Measurements from ENCODE around the gene RGMA.

Gene RGMA

DNA sequence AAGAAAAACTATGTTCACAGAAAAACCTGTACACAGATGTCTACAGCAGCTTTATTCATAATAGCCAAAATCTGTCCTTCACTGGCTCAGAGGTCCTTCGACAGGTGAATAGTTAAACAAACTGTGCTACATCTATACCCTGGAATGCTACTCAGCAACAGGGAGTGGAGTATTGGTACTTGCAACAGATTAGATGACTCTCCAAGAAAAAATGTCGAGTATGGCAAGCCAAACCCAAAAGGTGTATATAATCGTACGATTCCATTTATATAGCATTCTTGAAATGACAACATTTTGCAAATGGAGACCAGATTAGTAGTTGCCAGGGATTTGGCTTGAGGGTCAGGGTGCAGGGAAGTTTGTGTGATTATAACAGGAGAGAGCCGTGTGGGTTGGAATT lies 22.4 kb upstream of the RGMA start:
- no peak overlapping the region for H3K27ac ChIP-seq
- no peak overlapping the region for H2AFZ ChIP-seq
- TF ChIP-seq, protein P1, sequence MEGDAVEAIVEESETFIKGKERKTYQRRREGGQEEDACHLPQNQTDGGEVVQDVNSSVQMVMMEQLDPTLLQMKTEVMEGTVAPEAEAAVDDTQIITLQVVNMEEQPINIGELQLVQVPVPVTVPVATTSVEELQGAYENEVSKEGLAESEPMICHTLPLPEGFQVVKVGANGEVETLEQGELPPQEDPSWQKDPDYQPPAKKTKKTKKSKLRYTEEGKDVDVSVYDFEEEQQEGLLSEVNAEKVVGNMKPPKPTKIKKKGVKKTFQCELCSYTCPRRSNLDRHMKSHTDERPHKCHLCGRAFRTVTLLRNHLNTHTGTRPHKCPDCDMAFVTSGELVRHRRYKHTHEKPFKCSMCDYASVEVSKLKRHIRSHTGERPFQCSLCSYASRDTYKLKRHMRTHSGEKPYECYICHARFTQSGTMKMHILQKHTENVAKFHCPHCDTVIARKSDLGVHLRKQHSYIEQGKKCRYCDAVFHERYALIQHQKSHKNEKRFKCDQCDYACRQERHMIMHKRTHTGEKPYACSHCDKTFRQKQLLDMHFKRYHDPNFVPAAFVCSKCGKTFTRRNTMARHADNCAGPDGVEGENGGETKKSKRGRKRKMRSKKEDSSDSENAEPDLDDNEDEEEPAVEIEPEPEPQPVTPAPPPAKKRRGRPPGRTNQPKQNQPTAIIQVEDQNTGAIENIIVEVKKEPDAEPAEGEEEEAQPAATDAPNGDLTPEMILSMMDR (IDR thresholded peaks at IDR 0.05) = no peak
- H3K4me3 ChIP-seq (ENCODE audit: low read depth, low read length) = no peak overlapping the region
- H3K79me2 ChIP-seq = no peaks in the 10 kb centered on the region
- H3K9me3 ChIP-seq (ENCODE audit: control insufficient read depth, low read length) = no peaks in the 10 kb centered on the region
- H3K4me1 ChIP-seq = no peaks in the 10 kb centered on the region
- H3K4me2 ChIP-seq (ENCODE audit: low read length) = no peak overlapping the region
- H3K27me3 ChIP-seq (ENCODE audit: control insufficient read depth, insufficient read depth, low read length) = no peaks in the 10 kb centered on the region
- no peaks in the 10 kb centered on the region for H3K36me3 ChIP-seq (ENCODE audit: control insufficient read depth, insufficient read depth, low read length)
- H3K9ac ChIP-seq = no peak overlapping the region

GRCh38 chr15:93110502-93111040 lies 21.6 kb upstream of the RGMA start:
- Histone ChIP-seq H3K79me2 (no peaks in the 10 kb centered on the region), H2AFZ (no peak overlapping the region), H3K9ac (no peak overlapping the region), H3K36me3 (ENCODE audit: control insufficient read depth, insufficient read depth, low read length) (no peaks in the 10 kb centered on the region), H3K4me1 (no peaks in the 10 kb centered on the region), H3K27ac (no peak overlapping the region), H3K4me2 (ENCODE audit: low read length) (no peak overlapping the region), H3K9me3 (ENCODE audit: control insufficient read depth, low read length) (no peaks in the 10 kb centered on the region), H3K4me3 (ENCODE audit: low read depth, low read length) (no peak overlapping the region), H3K27me3 (ENCODE audit: control insufficient read depth, insufficient read depth, low read length) (no peaks in the 10 kb centered on the region)
- TF ChIP-seq, protein P1 (IDR thresholded peaks at IDR 0.05) = no peak

DNA sequence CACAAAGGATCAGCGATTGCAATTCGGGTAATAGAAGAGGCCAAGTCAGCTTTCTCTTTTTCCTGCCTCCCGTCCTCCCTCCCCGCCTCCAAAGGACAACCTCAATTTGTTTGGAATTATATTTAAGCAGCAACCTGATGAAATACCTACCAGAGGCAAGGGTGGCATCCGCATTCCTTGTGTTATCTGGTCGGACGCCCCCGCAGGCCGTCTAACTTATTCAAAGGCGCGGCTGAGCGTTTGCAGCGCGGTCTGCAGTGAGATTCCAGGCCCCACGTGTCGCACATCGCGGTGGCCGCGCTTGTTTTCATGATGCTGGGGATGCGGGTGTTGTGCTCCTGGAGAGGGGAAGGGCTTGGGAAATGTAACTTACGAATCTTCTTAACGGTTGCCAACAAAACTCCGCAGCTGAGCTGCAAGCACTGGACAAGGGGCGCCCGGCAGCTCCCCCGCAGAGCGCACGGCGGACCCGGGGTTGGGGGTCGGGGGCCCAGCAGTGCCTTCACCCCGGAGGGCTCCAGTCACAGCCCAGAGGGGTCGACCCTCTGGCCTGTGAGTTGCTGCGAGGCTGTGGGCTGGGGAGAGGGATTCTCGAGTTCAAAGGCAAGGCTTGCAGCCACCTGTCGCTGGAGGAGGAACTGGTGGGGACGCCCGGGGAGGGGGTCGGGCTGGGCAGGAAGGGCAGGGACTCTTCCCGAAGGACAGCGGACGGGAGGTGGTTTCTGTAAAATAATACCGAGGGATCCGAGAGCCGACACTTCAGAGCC lies 20.5 kb upstream of the RGMA start:
- no peak overlapping the region for H2AFZ ChIP-seq
- H3K4me1 ChIP-seq = no peaks in the 10 kb centered on the region
- TF ChIP-seq, protein P1 (IDR thresholded peaks at IDR 0.05) = no peak
- no peak overlapping the region for H3K4me3 ChIP-seq (ENCODE audit: low read depth, low read length)
- H3K4me2 ChIP-seq (ENCODE audit: low read length) = peak overlapping the region; percentile 30
- H3K9ac ChIP-seq = no peak overlapping the region
- H3K36me3 ChIP-seq (ENCODE audit: control insufficient read depth, insufficient read depth, low read length) = no peaks in the 10 kb centered on the region
- no peaks in the 10 kb centered on the region for H3K27me3 ChIP-seq (ENCODE audit: control insufficient read depth, insufficient read depth, low read length)
- no peaks in the 10 kb centered on the region for H3K9me3 ChIP-seq (ENCODE audit: control insufficient read depth, low read length)
- H3K79me2 ChIP-seq = no peaks in the 10 kb centered on the region
- H3K27ac ChIP-seq = no peak overlapping the region

DNA sequence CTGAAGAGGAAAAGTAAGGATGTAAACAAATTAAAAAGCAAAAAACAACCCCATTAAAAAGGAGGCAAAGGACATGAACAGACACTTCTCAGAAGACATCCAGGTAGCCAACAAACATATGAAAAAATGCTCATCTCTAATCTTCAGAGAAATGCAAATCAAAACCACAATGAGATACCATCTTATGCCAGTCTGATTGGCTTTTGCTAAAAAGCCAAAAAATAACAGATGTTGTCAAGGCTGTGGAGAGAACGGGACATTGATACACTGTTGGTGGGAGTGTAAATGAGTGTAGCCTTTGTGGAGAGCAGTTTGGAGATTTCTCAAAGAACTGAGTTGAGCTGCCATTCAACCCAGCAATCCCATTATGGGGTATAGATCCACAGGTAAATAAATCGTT lies 18.6 kb upstream of the RGMA start:
- TF ChIP-seq, protein P1 (IDR thresholded peaks at IDR 0.05) = no peak
- no peaks in the 10 kb centered on the region for H3K36me3 ChIP-seq (ENCODE audit: control insufficient read depth, insufficient read depth, low read length)
- H3K27me3 ChIP-seq (ENCODE audit: control insufficient read depth, insufficient read depth, low read length) = no peaks in the 10 kb centered on the region
- no peak overlapping the region for H3K27ac ChIP-seq
- H3K4me1 ChIP-seq = no peaks in the 10 kb centered on the region
- H3K4me3 ChIP-seq (ENCODE audit: low read depth, low read length) = no peak overlapping the region
- no peak overlapping the region for H3K9ac ChIP-seq
- H2AFZ ChIP-seq = no peak overlapping the region
- no peaks in the 10 kb centered on the region for H3K9me3 ChIP-seq (ENCODE audit: control insufficient read depth, low read length)
- H3K79me2 ChIP-seq = no peaks in the 10 kb centered on the region
- H3K4me2 ChIP-seq (ENCODE audit: low read length) = no peak overlapping the region

DNA sequence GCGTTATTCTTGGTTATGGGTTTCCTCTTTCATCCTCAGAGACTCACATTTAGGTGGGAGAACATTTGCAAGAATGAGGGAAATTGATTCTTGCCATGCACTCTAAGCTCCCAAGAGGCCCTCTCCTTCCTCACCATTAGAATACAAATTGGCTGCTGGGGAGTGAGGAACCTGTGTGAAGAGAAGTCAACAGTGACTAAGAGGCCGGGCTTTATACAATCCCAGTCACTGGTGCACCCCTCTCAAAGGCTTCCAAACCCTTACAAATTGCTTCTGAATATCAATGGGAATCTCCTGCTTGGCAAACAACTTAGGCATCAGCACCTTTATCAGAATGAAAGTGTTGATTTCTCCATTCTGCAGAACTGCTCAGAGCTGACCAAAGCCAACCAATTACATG lies 16.5 kb upstream of the RGMA start:
- Histone ChIP-seq H3K36me3 (ENCODE audit: control insufficient read depth, insufficient read depth, low read length) (no peaks in the 10 kb centered on the region), H2AFZ (no peak overlapping the region), H3K9me3 (ENCODE audit: control insufficient read depth, low read length) (no peaks in the 10 kb centered on the region), H3K27ac (no peak overlapping the region), H3K9ac (no peak overlapping the region), H3K4me3 (ENCODE audit: low read depth, low read length) (no peak overlapping the region), H3K4me1 (no peaks in the 10 kb centered on the region), H3K27me3 (ENCODE audit: control insufficient read depth, insufficient read depth, low read length) (no peaks in the 10 kb centered on the region), H3K4me2 (ENCODE audit: low read length) (no peak overlapping the region), H3K79me2 (no peaks in the 10 kb centered on the region)
- TF ChIP-seq, protein P1 (IDR thresholded peaks at IDR 0.05) = no peak

All from parathyroid adenoma (tissue), 2 donors.